Measurements from ENCODE around the gene ARHGEF40.

GRCh38 chr14:21098892-21099595 lies 28.9 kb downstream of the ARHGEF40 start:
- TF ChIP-seq PRDM15 (CRISPR knock-in tag; IDR thresholded peaks at IDR 0.05) (no peak), POLR2A (IDR thresholded peaks at IDR 0.05; ENCODE audit: low read depth, low read length) (no peak), SRF (IDR thresholded peaks at IDR 0.05; ENCODE audit: low read depth in 2 of 2, low read length in 2 of 2) (no peak)

Measured in GM12878 (cell line).